ENCODE data around the gene MED29.
"Not testable (repeated sequence)": the region's sequence is repeated elsewhere in the genome, so short reads cannot be mapped to it uniquely, and the experiment has no call there.

MED29 gene

DNA sequence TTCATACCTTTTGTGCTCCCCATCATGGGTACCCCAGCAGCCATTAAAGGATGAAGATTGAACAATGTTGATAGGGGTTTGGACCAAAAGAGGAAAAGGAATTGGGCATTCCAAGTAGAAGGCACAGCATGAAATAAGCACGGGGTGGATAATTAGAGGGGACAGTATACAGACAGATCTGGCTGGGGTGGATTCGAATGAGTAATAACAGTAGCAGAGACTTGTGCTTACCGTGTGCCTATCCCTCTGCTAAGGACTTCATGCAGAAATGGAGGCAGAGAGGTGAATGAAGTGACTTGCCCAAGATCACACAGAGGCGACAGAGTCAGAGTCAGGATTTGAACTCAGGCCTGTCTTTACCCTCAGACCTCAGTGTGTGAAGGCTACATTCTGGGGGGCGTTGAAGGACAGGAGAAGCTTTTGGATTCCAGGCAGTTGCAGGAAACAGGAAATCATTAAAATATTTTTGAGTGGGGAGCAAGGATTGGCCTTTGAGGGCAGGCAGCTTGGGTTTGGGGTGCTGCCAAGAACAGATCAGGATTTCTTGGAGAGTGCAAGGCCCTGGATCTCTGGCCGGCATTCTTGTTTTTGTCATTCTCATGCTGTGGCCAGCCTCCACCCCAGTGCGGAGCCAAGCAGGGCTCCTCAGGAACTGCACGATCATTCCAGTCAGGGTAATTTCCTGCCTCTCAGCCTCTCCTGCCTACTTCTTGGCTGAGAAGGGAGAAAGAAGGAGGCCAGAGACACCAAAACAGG is 19.0 kb upstream of the MED29 start:
- DNase-seq: no peak

DNA sequence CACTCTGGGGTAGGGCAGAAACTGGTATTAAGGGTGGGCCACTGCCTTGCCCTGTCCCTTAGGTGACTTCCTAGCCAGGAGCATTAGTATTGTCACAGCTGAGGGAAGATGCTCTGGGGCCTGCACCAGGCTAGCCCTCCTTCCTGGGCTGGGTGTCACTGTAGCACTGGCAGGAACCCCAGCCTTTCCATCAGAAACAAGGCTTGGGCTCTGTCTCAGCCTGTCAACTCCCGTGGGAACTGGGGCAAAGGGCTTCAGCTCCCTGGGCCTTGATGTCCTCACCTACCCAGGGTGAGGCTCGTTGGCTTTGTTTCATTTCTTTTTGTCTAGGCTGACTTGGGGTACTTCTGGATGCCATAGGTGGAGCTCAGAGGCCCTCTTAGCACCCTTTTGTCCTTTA is 18.2 kb upstream of the MED29 start:
- DNase-seq: no peak

DNA sequence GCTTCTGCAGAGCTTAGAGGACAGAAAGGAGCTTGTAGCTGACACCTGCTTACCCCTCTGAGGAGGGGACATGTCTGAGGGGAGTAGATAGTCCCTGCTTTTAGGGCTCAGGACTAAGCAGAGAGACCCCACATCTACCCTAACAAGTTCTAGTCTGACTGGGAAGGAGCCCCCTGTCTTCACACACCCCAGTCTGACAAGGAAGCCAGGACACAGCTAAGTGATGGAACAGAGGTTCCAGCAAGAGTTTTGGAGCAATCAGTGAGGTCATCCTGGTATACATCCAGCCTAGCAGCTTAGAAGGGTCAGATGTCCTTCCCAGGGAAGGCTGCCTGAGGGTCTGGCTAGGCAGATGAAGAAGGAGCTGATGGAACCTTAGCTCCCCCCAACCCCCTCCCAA is 15.2 kb upstream of the MED29 start:
- DNase-seq: no peak

DNA sequence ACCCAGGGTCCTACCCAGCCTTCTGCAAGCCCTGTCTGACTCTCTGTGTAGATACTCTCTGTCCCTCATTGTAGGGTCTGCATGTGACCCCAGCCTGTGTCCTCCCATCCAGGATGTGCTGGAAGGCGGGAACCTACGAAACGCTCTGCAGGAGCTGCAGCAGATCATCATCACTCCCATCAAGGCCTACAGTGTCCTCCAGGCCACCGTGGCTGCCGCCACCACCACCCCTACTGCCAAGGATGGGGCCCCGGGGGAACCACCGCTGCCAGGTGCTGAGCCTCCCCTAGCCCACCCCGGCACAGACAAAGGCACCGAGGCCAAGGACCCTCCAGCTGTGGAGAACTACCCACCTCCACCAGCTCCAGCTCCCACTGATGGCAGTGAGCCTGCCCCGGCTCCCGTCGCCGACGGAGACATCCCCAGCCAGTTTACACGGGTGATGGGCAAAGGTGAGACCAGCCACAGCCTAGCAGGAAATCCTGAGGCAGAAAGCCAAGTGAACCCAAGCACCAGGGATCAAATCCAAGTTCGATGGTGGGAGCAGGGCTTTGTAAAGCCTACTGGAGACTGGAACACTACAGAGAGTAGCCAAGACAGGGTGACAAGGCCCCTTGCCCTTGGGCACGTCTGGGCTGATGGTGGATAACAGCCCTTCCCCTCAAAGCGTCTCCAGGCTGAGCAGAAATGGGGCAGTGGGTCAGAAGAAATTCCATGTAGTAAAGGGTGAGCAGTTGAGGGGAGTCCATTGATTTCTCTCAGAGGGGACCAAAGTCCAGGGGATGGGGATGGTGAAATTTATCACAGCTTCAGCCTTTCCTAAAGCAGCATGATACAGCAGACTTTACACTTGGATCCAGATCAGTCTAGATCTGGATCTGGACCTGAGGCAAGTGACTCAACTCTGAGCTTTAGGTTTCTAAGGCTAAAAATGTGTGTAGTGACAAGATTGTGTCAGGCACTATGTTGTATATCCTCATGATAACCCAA is 13.5 kb upstream of the MED29 start:
- DNase-seq: no peak

DNA sequence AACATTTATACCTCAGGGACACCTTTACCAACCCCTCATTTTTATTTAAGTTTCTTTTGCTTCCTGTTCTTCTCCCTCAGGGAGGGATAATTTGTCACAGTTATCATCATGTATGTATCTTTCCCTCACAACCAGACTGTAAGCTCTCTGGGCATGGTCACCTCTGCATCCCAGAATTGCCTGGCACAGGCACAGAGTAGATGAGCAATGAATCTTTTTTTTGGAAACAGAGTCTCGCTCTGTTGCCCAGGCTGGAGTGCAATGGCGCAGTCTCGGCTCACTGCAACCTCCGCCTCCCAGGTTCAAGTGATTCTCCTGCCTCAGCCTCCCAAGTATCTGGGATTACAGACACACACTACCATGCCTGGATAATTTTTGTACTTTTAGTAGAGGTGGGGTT is 11.8 kb upstream of the MED29 start:
- not testable (repeated sequence) for DNase-seq

DNA sequence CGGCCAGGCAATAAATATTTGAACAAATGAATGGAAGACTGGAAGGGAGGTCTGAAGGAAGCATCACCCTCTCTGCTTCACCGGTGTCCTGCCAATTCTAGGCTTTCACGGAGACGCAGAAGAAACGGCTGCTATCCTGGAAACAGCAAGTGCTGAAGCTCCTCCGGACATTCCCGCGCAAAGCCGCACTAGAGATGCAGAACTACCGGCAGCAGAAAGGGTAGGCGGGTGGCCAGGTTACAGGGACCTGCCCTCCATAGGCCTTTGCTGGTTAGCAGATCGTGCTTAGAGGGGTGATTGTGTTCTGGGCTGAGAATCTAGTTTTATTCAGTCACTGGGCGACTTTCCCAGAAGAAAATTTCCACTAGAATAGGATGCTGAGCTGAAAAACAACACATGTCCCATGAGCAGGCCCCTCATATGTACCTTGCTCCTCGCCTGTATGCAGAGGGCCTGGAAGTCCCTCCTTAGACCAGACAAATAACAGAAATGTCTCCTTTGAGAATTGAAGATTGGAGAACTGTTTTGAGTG is 11.2 kb upstream of the MED29 start:
- DNase-seq: no peak

DNA sequence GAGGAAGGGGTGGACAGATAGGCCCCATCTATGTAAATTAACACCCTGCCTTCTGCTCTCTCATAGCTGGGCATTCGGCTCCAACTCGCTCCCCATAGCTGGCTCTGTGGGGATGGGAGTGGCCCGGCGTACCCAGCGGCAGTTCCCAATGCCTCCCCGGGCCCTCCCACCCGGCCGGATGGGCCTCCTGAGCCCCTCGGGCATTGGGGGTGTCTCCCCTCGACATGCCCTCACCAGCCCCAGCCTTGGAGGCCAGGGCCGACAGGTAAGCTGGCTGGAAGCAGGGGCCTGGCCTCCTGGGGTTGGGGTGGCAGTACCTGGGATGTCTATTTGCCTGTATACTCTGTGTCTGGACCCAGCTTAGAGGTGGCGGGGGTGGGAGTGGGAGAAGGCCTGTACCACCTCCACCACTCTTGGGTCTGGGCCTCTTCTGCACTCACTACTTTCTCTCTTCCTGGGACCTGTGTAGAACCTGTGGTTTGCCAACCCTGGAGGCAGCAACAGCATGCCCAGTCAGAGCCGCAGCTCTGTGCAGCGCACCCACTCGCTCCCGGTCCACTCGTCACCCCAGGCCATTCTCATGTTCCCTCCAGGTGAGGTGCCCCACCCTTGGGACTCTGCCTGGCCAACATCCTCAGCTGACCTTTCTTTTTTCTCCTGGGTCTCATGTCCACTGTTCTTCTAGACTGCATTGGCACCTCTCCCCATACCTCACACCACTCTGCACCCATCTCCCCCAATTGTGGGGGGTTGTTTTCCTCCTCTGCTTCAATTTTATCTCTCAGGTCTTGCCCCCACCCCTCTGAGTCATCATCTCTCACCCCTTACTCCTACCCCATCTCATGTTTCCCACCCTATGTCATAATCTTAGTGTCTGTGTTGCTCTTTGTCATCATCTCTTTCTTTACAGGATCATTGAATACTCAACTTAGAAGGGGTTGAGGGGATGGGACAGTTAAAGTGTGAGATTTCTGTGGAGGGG is 10.4 kb upstream of the MED29 start:
- DNase-seq: no peak

DNA sequence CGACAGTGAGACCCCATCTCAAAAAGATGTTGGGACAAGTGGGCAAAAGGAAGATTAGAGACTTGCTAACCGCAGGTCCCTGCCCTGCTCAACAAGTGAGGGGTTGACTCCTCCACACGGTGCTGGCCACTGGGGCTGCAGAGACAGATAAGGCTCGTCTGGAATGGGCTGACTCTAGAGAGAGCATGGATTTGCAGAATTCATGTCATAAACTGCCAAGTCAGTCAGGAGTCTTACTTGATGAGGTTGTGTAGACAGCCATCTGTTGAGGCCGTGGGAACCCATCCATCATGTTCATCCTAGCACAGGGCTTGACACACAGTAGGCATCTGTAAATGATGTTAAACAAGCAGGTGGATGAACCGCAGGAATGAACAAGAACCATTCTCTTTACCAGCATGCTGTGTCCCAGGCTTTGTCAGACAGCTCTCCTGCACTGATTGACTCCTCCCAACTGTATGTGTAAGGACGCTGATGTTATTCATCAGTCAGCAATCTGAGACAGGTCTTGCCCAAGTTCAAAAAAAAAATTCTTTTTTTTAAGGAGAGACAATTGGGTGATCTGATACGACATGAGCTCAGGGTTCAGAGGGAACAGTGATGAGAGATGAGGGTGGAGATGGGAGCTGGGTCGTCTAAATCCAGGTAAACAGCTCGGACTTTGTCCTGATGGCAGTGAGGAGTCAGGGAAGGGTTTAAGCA is 9.1 kb upstream of the MED29 start:
- no peak for DNase-seq

DNA sequence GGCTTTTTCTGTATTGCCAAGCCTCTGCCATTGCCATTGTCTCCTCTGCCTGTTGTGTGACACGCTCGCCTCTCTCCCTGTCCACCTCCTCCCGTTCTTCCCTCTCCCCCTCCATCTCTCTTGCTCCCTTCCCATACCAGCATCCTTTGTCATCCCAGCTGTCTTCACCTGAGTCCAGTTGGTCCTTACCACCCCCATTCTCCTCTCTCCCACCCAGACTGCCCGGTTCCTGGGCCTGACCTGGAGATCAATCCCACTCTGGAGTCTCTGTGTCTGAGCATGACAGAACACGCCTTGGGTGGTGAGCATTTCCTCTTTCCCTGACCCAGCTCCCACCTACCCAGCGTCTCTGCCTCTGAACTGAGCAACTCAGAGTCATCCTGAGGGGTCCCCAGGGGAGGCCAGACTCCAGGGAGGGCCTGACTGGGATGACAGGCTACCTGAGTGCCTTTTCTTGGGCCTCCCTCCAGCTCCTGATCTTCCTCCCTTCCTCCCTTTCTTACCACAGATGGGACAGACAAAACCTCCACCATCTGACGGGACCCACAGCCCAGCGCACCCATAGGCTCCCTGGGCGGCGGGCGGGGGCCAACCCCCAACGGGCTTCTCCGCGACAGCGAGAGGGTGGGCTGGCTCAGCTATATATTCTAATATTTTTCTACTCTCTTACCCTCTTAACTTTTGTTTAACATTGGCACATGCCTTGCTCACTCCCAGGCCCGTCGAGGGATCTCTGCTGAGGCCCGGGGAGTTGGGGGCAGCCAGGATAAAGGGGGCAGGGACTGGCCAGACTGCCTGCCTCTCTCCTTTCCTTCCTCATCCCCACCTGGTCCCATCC is 8.0 kb upstream of the MED29 start:
- no peak for DNase-seq

DNA sequence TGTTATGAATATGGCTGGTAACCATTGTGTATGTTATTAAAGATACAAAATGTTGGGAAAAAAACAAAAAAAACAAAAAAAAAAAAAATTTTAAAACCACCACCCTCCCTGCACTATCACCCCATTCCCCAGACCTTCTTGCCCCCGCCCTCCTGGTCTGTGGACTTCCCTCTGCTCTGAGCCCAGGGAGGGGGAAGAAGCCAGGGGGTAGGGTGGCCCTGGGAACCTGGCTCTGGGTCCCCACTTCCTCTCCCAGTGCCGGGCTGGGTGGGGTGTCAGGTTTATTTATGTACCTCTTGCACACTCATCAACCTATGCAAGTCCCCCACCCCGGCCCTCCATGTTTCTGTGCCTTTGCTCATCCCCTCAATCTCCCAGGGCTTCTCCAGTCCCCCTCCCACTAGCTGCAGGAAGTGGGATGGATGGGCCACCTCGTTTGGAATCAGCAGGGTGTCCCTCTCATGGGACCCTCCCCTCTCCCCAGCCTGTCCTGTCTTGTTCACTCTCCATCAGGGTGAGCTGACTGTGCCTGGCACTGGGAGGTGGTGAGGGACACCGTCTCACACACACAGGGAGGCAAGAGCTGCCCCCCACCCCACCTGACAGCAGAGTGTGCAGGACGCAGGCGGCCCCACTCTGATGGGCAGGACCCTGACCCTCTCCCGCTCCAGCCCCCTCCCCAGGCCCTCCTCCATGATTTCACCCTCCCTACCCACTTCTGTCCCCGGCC is 6.2 kb upstream of the MED29 start:
- no peak for DNase-seq

DNA sequence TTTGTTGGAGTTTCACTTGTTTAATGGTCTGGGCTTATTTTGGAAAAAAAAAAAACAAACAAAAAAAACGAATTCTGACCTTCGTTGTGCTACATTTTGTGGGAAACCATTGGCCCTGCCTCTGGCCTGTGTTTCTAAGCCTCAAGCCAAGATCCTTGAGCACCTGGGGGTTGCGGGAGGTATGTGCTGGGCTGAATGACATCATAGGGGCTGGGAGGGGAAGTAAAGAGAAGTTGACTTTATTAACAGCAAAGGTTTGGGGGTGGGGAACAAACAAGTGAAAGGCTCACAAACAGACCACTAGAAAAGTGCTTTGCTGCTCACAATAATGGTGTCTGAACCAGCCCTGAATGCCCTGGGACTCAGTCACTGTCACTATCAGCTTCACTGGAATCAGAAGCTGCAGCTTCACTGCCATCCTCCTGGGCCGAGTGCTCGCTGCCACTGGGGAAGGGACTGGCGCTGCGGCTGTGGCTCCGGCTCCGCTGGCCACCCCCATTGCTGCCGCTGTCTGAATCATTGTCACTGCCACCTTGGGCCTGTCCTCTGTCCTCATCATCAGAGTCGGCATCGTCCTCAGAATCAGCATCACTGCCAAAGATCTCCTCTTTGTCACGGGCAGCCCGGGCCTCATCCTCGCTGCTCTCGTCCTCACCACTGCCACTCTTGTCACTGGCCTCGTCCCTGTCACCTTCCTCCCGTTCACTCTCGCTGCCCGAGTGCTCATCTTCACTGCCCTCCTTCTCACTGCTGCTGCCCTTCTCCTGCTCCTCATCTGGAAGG is 5.4 kb upstream of the MED29 start:
- DNase-seq: no peak

DNA sequence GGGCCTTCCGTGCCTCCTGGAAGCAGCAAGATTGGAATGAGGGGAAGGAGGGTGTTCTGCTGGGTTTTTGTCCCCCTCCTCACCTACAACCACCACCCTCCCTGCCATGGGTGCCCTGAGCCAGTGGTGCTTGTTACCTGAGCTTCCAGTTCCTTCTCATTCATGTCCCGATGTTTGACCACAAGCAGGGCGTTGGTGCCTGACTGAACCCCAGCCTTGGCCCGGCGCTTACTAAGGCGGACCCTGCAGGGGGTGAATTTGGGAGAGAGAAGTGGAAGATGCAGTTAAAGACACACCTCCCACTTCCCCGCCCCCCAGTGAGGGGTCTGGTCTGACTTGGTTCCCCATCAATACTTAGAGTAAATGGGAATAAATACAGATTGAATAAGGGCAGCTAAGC is 4.6 kb upstream of the MED29 start:
- DNase-seq: no peak

DNA sequence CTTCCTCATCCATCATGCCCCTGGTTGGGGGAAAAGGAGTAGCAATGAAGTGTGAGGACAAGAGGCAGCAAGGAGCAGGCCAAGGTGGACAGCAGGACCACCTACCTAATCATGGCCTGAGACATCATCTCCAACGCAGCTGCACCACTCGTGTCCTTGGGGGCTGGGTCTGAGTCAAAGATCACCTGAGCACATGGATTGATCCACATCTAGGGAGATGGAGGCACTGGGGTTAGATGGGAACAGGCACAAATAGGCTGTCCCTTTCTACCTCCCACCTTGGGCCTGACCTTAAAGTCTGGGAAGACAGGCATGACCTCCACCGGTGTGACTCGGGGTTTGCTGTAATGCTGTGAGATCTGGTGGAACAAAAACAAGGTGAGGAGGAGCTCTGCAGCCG is 2.5 kb upstream of the MED29 start:
- DNase-seq: no peak

DNA sequence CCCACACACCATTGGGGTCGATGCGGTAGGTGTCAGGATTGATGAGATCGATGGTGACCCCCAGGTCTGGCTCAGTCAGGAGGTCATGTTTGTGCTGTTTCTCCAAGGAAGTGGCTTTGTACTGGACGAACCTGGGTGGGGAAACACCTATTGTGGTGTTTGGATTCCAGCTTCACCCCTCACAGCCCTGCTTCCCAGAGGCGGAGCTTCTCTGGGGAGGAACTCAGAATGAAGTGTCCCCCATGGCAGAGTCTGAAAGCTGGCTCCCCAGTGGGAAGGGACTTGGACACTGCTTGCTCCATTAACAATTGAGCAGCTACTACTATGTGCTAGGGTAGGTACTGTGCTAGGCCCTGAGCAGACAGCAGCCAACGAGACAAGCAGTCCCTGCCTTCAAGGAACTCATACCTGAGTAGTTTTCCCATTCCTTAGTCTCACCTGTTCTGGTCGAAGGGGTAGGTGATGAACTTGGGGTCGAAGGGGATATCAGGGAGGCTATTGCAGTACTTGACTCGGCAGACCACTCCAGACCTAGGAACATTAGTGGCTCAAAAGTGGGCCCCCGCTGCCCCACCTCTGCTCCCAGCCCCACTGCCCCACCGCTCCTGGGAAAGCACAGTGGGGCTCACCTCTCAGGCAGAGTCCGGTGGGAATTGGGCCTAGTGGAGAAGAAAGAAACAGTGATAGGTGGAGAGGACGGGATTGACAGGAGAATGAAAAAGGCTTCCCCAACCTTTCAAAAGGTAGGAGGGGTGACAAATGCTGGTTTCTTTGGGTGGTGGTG is 1.4 kb upstream of the MED29 start:
- DNase-seq: no peak

DNA sequence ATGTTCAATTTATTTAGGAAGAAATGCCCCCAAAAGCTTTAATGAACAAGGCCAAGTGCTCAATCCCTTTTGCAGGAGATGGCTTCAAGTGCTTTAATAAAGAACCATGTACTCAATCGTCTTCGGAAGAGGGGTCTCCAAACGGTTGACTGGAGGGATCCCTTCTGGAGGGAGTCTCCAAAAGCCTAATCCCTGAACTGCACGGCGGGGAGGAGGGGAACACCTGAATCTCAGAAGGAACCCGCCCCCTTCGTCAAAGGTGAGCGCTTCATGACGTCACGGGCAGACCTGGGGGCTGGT is 777 bp upstream of the MED29 start:
- DNase-seq: no peak

DNA sequence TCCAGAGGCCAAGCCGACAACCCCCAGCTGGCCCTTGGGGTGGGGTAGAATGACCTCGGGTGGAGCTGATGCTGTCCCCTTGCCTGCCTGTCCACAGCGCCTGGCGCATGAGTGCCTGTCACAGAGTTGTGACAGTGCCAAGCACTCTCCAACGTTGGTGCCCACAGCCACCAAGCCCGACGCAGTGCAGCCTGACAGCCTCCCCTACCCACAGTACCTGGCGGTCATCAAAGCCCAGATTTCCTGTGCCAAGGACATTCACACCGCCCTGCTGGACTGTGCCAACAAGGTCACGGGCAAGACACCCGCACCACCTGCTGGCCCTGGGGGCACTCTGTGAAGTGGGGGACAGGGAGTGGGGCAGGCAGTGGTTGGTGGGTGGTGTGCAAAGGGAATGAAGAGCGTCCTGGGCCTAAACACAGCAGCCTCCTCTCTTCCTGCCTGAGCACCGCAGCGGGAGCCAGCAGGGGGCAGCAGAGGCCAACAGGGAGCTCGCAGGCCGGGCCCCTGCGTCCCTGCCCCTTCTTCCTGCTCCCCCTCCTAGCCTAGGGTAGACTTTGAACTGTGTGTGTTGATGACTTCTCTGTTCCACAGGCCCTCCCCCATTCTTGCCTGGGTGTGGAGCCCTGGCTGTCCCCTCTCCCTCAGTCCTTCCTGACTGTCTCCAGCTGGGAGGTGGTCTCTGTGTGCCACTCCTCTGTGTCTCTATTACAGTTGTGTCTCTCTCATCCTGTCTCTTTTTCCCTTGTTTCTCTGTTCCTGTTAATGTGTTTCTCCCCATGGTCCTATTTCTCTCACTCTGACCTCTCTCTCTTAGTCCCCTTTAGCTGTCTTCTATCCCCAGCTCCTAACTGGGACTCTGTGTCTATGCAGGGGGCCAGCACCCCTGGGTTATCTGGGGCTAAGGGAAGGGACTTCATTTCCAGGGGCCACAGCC is 6.5 kb downstream of the MED29 start:
- peak; percentile 89 for DNase-seq

DNA sequence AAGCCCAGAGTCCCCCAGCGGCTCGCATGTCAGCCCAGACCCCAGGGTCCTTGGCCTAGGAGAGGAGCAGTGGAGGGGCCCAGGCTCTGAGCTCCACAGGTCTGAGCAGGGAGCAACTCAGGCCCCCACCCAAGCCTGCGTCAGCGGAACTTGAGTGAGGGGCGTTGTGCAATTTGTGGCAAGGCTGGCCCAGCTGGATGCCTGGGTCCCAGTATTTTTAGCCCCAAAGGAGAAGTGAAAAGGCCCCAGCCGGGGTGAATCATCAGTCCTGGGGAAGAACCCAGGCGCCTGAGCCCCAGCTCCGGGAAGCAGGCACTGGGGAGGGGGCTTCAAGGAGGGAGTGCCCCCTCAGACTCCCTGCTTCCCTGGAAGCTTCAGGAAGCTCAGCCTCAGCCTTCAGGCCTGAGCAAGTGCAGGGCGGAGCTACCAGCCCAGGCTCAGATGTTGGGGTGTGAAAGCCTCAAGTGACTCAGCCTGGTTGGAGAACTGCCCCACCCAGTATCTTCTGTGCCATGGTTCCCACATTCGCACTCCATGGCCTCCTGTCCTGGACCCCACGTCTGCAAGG is 7.2 kb downstream of the MED29 start:
- DNase-seq: peak; percentile 84

All from NK-92 treated with Interleukin-12 subunit alpha and Interleukin-12 subunit beta, amount 100 ng/mL, for 24 hours (cell line).